HG03064 (cell line): ENCODE measurements around the gene GAREM1.

Experiments used
- ATAC-seq: cut with Tn5 transposase; IDR thresholded peaks from one replicate; pipeline ENCODE4 v1.9.1; 2021; ENCODE audit warnings: low read depth; ENCODE audit not compliant: unreplicated experiment

GAREM1 gene

DNA sequence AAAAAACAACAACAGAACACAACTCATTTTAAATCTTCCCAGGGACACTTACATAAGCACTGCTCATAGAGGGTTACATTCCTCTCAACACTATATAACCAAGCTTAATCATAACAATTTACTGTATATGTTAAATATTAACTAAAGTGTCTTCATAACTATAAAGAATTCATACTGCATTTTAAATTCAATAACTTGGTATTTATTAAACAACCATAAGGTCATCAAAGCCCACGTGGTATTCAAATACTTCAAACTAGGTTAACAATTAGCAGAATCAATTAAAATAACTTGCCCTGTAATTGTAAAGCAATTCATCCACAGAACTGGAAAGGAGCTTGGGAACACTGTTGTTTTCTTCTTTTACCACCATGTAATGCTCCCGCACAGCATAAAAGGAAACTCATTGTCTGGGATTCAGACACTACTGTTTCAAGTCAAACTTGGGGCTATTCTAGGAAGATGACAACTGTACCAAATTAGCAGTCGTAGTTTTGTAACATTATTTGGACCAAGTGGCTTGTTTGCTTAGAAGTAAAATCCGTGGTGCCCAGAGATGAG is 10.4 kb downstream of the GAREM1 start:
- no peak for ATAC-seq

- no peak for ATAC-seq
These were observed 11.2 kb downstream of the GAREM1 start for GRCh38 chr18:32459361-32460101.

DNA sequence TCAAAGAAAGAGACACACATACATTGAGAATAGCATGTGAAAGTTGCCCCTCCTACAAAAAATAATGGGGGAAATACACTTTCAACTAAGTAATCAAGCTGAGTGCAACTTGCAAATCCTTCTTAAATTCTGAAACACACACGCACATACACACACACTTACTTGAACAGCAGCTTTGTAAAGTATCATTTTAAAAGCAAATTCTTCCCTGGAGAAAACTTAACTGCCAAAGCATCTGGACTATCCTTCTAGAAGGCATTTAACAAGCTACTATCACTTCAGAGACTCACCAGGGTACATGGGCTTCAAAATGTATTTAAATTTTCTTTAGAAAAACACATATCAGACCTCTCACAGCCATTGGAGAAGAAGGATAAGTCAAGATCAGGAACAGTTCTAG is 15.3 kb downstream of the GAREM1 start:
- no peak for ATAC-seq

DNA sequence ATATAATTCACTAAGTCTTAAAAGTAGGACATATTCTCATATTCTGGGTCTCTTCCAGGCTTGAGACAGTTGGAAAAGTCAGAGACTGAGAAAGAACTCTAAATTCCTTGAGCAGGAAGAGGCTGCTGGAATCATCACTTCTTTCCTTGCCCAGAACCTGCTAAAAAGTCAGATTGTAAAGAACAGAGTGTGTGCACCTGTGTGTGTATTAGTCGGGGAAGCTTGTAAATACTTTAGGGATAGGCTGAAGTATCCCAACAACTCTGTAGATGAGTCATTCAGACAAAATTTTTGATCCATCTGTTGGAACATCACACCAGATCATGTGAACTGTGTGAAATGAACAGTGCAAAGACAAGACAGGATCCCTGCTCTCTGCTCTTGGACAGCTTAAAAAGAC is 16.1 kb downstream of the GAREM1 start:
- ATAC-seq = no peak

DNA sequence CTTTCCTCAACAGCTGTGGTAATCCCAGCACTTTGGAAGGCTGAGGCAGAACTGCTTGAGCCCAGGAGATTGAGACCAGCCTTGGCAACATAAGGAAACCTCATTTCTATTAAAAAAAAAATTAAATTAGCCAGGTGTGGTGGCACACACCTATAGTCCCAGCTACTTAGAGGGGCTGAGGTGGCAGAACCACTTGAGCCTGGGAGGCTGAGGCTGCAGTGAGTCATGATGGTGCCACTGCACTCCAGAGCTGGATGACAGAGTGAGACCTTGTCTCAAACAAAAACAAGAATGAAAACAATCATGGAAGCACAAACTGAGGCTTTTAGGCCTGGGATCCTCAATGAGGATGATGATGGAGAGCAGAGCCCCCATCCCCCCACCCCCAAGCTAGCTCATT is 19.8 kb downstream of the GAREM1 start:
- no peak for ATAC-seq

- no peak for ATAC-seq
These were observed 20.5 kb downstream of the GAREM1 start for GRCh38 chr18:32450026-32450691.

GRCh38 chr18:32446780-32447179 is 23.9 kb downstream of the GAREM1 start:
- ATAC-seq = no peak

- no peak for ATAC-seq
These were observed 24.8 kb downstream of the GAREM1 start for GRCh38 chr18:32445846-32446245.

DNA sequence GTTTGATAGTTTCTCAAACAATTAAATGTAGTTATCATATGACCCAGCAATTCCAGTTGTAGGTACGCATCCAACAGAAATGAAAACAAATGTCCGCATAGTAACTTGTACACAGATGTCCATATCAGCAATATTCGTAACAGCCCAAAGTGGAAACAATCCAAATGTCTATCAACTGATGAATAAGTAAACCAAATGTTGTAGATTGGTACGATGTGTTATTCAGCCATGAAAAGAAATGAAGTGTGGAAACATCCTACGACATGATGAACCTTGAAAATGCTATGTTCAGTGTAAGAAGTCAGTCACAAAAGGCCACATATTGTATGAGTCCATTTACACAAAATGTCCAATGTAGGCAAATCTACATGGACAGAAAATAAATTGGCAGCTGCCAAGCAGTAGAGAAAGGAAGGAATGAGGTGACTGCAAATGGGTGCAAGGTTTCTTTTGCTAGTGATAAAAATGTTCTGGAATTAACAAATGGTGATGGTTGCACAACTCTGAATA is 26.9 kb downstream of the GAREM1 start:
- no peak for ATAC-seq

- ATAC-seq = no peak
These were observed 27.5 kb downstream of the GAREM1 start for GRCh38 chr18:32443033-32443705.

GRCh38 chr18:32442575-32442974 is 28.1 kb downstream of the GAREM1 start:
- ATAC-seq = no peak

- ATAC-seq = no peak
These were observed 29.1 kb downstream of the GAREM1 start for GRCh38 chr18:32441533-32441932.

DNA sequence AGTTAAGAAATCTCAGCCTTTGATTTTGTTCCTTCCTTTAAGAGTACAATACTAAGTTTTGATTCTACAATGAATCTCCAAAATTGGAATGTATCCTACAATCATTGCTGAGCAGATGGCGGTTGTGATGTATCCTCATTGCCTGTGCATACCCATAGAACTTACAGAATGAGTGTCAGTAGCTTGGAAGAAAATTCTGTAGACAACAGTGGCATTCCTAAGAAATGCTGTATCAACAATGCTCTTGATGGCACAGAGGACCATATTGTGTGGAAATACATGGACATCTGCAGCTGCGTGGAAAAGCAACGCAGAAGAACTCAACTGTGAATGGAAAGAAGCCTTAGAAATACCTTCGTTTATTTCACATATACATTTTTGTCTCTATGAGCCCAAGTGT is 30.2 kb downstream of the GAREM1 start:
- no peak for ATAC-seq

- no peak for ATAC-seq
These were observed 30.9 kb downstream of the GAREM1 start for GRCh38 chr18:32439802-32440201.

DNA sequence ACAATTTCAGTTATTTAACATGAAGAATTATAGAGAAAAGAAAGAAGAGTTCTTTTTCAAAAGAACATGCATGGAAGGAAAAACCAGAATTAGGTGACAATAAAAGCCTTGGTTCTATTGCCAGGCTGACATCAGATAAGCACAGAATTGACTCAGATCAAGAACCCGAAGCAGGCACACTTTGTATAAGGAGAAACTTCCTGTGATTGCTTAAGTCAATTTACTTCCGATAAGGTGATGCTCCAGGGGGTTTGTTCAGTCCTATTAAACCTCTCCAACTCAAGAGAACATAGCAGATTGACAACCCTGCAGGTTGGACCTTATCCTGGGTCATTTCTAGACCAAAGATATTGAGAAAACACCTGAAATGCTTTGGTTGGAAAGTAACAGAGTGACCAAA is 31.4 kb downstream of the GAREM1 start:
- no peak for ATAC-seq

DNA sequence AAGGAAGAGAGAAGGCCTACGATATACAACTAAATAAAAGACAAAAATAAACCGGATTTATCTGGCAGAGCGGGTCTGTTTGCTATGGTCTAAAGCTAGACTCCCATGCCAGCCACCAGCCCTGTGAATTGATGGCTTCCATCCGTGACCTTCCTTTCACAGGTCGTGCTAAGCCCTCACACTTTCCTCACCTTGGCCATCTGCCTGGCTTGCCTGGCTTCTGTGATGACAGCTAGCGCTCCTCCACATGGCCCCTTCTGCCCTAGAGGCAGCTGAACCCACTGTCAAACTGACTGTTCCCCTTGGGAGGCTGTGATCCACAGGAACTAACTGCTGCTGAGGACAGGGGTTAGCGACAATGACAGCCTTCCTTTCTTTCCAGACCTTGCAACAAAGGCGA is 32.5 kb downstream of the GAREM1 start:
- ATAC-seq = no peak

DNA sequence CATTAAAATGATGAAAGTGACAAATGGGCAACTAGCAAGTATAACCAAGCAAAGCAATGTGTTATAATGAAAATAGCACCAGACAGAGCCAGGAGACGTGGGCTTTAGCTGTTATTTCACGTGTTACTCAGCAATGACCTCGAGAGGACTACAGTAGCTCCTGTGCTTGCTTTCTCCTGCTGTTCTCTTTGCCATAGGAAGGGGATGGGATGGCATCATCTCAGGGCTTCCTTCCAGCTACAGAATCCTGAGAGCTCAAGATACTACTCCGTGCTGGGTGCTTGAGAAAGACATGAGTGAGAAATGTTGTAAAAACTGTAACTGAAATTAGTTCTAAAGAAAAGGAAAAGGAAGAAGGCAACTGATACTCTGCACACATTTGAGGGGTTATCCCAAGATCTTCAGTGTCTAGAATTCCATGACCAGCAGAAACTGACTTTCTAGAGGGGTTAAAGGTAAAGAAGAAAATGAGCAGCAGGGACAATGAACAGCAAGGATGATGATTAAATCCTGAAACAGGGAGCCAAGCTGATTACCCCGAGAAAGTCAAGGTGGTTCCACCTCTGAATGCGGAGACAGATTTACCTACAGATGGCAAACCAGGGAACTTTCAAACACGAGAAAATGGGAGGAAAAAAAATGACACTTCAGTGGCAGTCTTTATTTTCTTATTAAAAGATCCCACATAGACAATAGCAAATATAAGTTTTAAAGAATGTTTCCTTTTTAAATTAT is 33.4 kb downstream of the GAREM1 start:
- no peak for ATAC-seq

DNA sequence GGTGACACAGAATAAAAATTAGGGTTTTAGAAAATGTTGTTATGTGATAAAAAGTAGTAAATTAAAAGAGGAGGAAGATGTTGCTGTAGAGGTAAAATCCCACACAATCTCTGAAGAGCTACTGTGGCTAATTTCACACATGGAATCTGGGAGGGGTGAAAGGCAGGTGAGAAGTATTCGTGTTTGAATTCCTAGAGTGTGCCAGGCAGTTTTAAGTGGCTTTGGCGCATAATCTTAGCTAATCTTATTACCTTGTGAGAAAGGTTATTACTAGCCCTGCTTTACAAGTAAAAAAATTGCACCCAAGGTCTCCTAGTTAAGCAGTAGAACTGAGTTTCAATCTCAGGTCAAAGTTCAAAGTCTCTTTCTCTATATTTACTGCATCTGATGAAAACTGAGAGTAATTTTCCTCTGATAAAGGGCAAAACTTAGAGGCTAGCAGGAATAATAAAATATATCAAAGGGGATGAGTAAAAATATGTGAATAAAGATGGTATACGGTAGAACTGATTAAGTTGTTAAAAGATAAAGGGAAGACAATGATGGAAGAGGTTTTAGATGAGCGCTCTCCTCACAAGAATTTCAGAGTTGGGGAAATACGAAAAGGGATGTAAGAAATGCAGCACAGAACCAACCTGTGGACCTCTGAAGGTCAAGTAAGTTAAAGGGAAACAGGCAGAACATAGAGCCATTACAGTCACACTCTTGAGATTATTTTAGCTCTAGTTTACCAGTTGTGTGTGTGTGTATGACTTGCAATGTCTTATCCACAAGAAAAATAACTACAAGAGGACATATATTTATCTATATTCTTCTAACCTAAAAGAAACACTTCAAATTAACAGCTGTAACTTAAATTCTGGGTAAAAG is 34.8 kb downstream of the GAREM1 start:
- no peak for ATAC-seq

DNA sequence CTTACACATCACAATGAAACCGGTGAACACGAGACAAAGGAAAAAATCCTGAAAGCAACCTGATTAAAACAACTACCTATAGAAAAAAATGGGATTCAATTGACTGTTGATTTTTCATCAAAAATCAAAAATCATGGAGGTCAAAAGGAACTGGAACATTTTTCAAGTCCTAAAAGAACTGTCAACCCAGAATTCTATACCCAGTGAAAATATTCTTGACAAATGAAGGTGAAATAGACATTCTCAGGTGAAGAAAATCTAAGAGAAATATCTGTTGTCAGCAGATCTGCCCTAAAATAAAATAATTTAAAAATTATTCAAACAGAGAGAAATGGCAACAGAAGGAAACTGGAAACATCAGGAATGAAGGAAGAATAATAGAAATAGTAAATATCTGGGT is 38.9 kb downstream of the GAREM1 start:
- no peak for ATAC-seq

DNA sequence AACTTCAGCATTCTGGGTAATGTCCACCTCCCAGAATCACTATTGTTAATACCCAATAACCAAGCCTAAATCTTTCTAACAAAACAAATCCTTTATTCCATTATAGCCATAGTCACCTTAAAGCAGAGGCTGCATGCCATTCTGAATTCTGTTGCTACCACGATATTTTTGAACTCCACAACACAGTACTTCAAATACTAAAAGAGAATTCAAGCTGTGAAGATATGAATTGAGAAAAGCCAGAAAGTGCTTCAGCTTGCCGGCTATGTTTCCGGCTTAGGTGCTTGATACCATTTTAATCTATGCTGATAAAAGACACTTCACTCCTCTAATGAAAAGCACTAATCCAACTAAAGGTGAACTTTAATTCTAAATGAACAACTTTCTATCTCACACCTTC is 41.3 kb downstream of the GAREM1 start:
- ATAC-seq = no peak
